ENCODE results near the gene CCSER2.

DNA sequence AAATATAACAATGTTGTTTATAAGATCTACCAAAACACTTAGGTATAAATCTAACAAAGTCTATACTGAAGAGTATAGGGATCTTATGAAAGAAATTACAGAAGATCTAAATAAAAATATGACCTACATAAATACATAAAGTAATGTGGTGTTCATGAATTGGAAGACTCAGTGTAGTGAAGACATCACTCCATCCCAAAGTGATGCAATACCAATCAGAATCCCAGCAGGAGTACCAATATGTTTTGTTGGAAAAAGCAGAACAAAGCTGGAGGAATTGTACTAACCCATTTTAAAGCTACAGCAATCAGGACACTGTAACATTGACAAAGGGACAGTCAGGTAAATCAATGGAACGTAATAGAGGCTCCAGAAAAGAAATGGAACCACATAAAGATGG is 76.4 kb downstream of the CCSER2 start:
- no peak for TF ChIP-seq POLR2A (IDR thresholded peaks at IDR 0.05)
- TF ChIP-seq, protein P1, sequence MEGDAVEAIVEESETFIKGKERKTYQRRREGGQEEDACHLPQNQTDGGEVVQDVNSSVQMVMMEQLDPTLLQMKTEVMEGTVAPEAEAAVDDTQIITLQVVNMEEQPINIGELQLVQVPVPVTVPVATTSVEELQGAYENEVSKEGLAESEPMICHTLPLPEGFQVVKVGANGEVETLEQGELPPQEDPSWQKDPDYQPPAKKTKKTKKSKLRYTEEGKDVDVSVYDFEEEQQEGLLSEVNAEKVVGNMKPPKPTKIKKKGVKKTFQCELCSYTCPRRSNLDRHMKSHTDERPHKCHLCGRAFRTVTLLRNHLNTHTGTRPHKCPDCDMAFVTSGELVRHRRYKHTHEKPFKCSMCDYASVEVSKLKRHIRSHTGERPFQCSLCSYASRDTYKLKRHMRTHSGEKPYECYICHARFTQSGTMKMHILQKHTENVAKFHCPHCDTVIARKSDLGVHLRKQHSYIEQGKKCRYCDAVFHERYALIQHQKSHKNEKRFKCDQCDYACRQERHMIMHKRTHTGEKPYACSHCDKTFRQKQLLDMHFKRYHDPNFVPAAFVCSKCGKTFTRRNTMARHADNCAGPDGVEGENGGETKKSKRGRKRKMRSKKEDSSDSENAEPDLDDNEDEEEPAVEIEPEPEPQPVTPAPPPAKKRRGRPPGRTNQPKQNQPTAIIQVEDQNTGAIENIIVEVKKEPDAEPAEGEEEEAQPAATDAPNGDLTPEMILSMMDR (IDR thresholded peaks at IDR 0.05), result no peak

Measured in thyroid gland (tissue), 4 donors.